ENCODE data around the gene C16orf46.

The C16orf46 gene

DNA sequence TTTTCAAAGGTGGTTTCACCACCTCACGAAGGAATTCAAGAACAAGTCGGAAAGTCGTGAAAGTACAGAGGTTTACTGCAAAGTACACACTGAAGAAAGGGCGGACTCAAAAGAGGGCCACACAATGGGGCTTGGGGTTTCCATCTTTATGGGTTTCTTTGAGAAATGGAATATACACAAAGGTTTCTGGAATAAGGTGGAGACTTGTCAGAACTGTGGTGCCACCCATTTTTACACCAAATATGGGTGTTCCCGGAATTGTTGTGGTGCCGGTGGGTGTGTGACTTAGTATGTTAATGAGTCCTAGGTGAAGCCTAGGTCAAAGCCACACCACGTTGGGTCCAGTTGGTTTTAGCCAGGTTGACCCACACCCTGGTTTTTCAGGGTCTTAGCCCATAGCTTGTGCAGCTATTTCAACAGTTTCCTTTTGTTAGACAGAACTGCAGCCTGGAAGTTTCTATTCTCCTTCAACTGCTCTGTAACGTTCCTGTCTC lies 19.7 kb upstream of the C16orf46 start:
- H3K4me3 ChIP-seq (ENCODE audit: low read depth in 1 of 2, low read length in 2 of 2), result peak overlapping the region in 1 of 2 experiments; percentile 52; a peak in 2 of 4 replicates
- TF ChIP-seq, protein P1, sequence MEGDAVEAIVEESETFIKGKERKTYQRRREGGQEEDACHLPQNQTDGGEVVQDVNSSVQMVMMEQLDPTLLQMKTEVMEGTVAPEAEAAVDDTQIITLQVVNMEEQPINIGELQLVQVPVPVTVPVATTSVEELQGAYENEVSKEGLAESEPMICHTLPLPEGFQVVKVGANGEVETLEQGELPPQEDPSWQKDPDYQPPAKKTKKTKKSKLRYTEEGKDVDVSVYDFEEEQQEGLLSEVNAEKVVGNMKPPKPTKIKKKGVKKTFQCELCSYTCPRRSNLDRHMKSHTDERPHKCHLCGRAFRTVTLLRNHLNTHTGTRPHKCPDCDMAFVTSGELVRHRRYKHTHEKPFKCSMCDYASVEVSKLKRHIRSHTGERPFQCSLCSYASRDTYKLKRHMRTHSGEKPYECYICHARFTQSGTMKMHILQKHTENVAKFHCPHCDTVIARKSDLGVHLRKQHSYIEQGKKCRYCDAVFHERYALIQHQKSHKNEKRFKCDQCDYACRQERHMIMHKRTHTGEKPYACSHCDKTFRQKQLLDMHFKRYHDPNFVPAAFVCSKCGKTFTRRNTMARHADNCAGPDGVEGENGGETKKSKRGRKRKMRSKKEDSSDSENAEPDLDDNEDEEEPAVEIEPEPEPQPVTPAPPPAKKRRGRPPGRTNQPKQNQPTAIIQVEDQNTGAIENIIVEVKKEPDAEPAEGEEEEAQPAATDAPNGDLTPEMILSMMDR (IDR thresholded peaks at IDR 0.05; ENCODE audit: borderline replicate concordance, extremely low read depth, low read length, poor library complexity, severe bottlenecking), result no peak
- TF ChIP-seq EZH2 (IDR thresholded peaks at IDR 0.05; ENCODE audit: borderline replicate concordance, low read depth, low read length, severe bottlenecking), result no peak
- H3K9ac ChIP-seq (ENCODE audit: low read depth, low read length), result peak overlapping the region; percentile 19; the same call in 1 of the 2 replicates

GRCh38 chr16:81095953-81096714 lies 19.1 kb upstream of the C16orf46 start, which contains the start of gene GCSH:
TSS of gene GCSH (minus strand) at chr16:81096395. CDS start at chr16:81096278, 117 bp downstream.
- Histone ChIP-seq H3K27ac (ENCODE audit: low read length) (peak within 1 kb of the TSS; percentile 77), H3K4me1 (ENCODE audit: insufficient read depth, low read length) (peaks cover 19% of the 10 kb centered on the region), H3K79me2 (ENCODE audit: insufficient read depth, low read length) (peaks cover 41% of the 10 kb centered on the region), H3K27me3 (ENCODE audit: insufficient read depth, low read length, poor library complexity) (no peaks in the 10 kb centered on the region), H3K4me2 (ENCODE audit: insufficient read depth, low read length) (peak within 1 kb of the TSS; percentile 94), H4K20me1 (ENCODE audit: insufficient read depth, low read length) (0 out of 2 replicates have a peak, but pooled peaks cover 3% of the 10 kb centered on the region), H2AFZ (ENCODE audit: low read depth, low read length) (peak within 1 kb of the TSS; percentile 94), H3K9me3 (ENCODE audit: insufficient read depth, low read length, severe bottlenecking) (no peaks in the 10 kb centered on the region), H3K9ac (ENCODE audit: low read depth, low read length) (peak within 1 kb of the TSS; percentile 92), H3K36me3 (ENCODE audit: insufficient read depth, low read length) (no peaks in the 10 kb centered on the region; the same call in 1 of the 2 replicates), H3K4me3 (ENCODE audit: low read depth in 1 of 2, low read length in 2 of 2) (peak within 1 kb of the TSS; percentile 98)
- no peak for TF ChIP-seq EZH2 (IDR thresholded peaks at IDR 0.05; ENCODE audit: borderline replicate concordance, low read depth, low read length, severe bottlenecking)
- TF ChIP-seq, protein P1 (IDR thresholded peaks at IDR 0.05; ENCODE audit: borderline replicate concordance, extremely low read depth, low read length, poor library complexity, severe bottlenecking), result no peak
- ATAC-seq (ENCODE audit: insufficient read depth, low read depth) (peak; percentile 97), DNase-seq (peak; percentile 100)

More for the DNA sequence above, 19.7 kb upstream of the C16orf46 start:
- Histone ChIP-seq H3K4me2 (ENCODE audit: insufficient read depth, low read length) (peak overlapping the region; percentile 94), H2AFZ (ENCODE audit: low read depth, low read length) (peak overlapping the region; percentile 90), H3K36me3 (ENCODE audit: insufficient read depth, low read length) (no peaks in the 10 kb centered on the region; the same call in 1 of the 2 replicates), H4K20me1 (ENCODE audit: insufficient read depth, low read length) (0 out of 2 replicates have a peak, but pooled peaks cover 3% of the 10 kb centered on the region), H3K27me3 (ENCODE audit: insufficient read depth, low read length, poor library complexity) (no peaks in the 10 kb centered on the region), H3K4me1 (ENCODE audit: insufficient read depth, low read length) (peaks cover 19% of the 10 kb centered on the region), H3K27ac (ENCODE audit: low read length) (peak overlapping the region; percentile 64), H3K79me2 (ENCODE audit: insufficient read depth, low read length) (peaks cover 37% of the 10 kb centered on the region), H3K9me3 (ENCODE audit: insufficient read depth, low read length, severe bottlenecking) (no peaks in the 10 kb centered on the region)
- DNase-seq, result no peak
- ATAC-seq (ENCODE audit: insufficient read depth, low read depth), result no peak

DNA sequence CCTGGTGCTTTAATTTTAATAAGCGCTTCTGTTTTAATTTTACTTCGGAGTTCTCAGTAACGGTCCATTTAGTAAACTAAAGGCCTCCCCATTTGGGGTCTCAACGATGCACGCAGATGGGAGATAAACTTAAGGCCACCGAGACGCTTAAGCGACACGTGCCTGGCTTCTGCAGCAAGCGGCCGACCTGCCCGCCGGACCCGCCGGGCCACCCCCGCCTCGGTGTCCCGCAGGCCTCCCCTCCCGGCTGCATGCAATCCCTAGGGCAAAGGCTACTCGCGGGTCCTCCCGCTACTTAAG lies 18.6 kb upstream of the C16orf46 start:
- H3K79me2 ChIP-seq (ENCODE audit: insufficient read depth, low read length), result peaks cover 45% of the 10 kb centered on the region
- no peaks in the 10 kb centered on the region for H3K9me3 ChIP-seq (ENCODE audit: insufficient read depth, low read length, severe bottlenecking)
- H4K20me1 ChIP-seq (ENCODE audit: insufficient read depth, low read length), result 0 out of 2 replicates have a peak, but pooled peaks cover 3% of the 10 kb centered on the region
- H2AFZ ChIP-seq (ENCODE audit: low read depth, low read length), result peak overlapping the region; percentile 94
- peak overlapping the region; percentile 92 for H3K9ac ChIP-seq (ENCODE audit: low read depth, low read length)
- DNase-seq (no peak), ATAC-seq (ENCODE audit: insufficient read depth, low read depth) (no peak)
- peaks cover 19% of the 10 kb centered on the region for H3K4me1 ChIP-seq (ENCODE audit: insufficient read depth, low read length)
- TF ChIP-seq, protein P1 (IDR thresholded peaks at IDR 0.05; ENCODE audit: borderline replicate concordance, extremely low read depth, low read length, poor library complexity, severe bottlenecking), result no peak
- TF ChIP-seq EZH2 (IDR thresholded peaks at IDR 0.05; ENCODE audit: borderline replicate concordance, low read depth, low read length, severe bottlenecking), result no peak
- no peaks in the 10 kb centered on the region; the same call in 1 of the 2 replicates for H3K36me3 ChIP-seq (ENCODE audit: insufficient read depth, low read length)
- no peaks in the 10 kb centered on the region for H3K27me3 ChIP-seq (ENCODE audit: insufficient read depth, low read length, poor library complexity)
- H3K27ac ChIP-seq (ENCODE audit: low read length), result peak overlapping the region; percentile 77
- H3K4me2 ChIP-seq (ENCODE audit: insufficient read depth, low read length), result peak overlapping the region; percentile 94
- peak overlapping the region; percentile 98 for H3K4me3 ChIP-seq (ENCODE audit: low read depth in 1 of 2, low read length in 2 of 2)
